ENCODE data around the gene MAGEA9B.
"Not testable (repeated sequence)": the region's sequence is repeated elsewhere in the genome, so short reads cannot be mapped to it uniquely, and the experiment has no call there.

- not testable (repeated sequence) for TF ChIP-seq CTCF (conservative IDR thresholded peaks at IDR 0.05; ENCODE audit: low read length); EZH2phosphoT487 (IDR thresholded peaks at IDR 0.05; ENCODE audit: borderline replicate concordance, low read depth, low read length)
Measured at GRCh38 chrX:149587359-149587758, at the start of gene MAGEA9B.

All from OCI-LY7 (cell line).